HG02885 (cell line): ENCODE data around the gene GRAMD2A.
"Not testable (repeated sequence)": the region's sequence is repeated elsewhere in the genome, so short reads cannot be mapped to it uniquely, and the experiment has no call there.

Experiments used
- ATAC-seq: cut with Tn5 transposase; IDR thresholded peaks from one replicate; pipeline ENCODE4 v1.9.1; 2021; ENCODE audit warnings: mild to moderate bottlenecking; ENCODE audit not compliant: unreplicated experiment, poor library complexity

Gene GRAMD2A

GRCh38 chr15:72192416-72192815 lies 5.2 kb downstream of the GRAMD2A start:
- no peak for ATAC-seq

- no peak for ATAC-seq
Measured at GRCh38 chr15:72189250-72189902, 8.2 kb downstream of the GRAMD2A start.

DNA sequence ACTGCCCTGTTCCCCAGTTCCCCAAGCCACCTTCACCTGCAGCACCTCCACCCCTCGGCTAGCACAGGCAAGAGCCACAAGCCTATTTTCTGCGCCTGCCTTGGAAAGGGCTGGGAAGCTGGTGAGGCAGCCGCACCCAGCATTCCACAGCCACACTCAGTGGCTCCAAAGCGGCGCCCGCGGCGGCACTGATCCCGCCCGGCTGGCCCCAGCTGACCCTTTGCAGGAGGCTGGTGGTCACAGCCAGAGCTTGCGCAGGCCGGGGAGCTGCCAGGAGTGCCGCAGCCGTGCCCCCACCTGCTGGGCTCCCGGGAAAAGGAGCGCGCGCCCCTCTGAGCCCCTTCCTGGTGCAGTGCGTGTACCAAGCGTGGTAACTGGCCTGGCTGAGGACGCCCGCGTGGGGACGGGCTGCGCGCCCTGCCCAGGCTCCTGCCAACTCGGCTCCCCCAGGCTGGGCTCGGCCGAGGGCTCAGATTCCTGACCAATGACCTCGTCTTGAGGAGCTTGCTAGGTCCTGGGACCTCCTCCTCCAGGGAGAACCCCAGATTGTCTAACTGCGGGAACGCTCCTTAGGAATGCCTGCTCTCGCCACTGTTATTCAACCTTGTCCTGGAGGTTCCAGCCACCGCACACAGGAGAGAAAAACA lies 13.3 kb downstream of the GRAMD2A start:
- ATAC-seq = no peak

DNA sequence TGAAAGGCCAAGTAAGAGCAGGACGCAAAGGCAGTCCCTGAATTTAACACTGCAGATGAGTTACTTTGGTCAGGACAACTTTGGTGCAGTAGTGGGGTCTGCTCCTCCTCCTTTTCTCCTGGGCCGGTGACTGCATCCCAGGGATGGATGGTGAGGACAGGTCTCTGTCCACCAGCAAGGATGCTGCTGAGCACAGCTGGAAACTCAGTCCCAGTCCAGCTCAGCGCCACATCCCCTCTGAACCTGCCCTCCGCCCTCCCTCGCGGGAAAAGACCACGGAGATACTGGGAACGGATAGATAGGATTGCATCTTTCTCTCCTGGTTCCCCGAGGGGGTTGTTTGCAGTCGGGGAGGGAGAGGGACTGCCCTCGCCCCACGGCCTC lies 13.8 kb downstream of the GRAMD2A start:
- no peak for ATAC-seq

- ATAC-seq = no peak
Measured at GRCh38 chr15:72182673-72183072, 14.9 kb downstream of the GRAMD2A start.

GRCh38 chr15:72182244-72182643 lies 15.3 kb downstream of the GRAMD2A start:
- no peak for ATAC-seq

DNA sequence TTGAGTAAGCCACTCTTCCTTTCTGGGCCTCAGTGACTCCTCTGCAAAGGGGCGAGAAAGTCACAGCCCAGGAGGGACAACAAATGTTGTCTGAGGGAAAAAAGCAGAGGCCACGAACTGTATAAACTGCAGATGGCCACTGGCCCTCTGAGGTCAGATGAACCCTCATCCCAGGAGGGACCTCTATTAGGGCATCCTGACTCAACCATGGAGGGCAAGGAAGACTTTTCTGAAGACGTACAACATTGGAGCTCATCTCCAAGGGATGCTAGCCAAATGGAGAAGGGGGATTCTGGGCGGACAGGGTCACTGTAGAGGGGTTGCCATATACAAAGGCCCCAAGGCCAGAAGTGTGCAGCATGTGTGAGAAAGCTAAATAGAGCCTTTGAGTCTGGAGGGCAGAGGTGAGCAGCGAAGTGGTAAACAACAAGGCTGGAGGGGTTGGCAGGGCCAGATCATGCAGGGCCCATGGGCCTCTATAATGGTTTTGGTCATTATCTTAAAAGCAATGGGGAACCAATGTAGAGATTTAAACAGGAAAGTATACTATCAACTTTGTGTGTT lies 16.7 kb downstream of the GRAMD2A start:
- no peak for ATAC-seq

GRCh38 chr15:72179950-72180581 lies 17.5 kb downstream of the GRAMD2A start:
- no peak for ATAC-seq

DNA sequence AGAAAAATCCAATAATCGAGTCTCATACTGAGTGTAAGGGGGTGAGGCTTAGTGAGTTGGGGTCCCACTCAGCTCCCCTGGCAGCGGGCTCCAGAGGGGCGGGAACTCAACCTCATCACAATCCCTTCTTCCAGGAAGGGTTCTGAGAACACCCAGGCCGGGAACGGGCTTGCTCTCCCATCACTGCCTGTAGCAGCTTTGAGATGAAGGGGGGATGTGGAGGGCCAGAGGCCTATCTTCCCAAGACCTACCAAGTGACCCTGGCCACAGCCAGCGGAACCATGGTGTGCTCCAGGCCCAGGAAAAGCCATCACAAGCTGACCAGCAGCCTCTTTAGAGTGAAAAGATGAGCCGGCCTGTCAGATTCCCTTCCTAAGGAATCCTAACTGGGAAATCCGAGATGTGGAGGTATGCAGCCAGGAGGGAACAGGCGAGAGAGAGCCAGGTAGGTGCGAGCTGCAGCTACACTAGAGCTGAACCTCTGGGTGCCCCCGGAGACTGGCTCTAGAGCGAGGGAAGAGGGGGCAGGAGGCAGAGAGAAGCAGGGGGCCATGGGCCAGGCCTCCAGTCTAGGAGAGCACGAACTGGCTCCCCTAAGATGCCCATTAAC lies 18.5 kb downstream of the GRAMD2A start:
- ATAC-seq = no peak

DNA sequence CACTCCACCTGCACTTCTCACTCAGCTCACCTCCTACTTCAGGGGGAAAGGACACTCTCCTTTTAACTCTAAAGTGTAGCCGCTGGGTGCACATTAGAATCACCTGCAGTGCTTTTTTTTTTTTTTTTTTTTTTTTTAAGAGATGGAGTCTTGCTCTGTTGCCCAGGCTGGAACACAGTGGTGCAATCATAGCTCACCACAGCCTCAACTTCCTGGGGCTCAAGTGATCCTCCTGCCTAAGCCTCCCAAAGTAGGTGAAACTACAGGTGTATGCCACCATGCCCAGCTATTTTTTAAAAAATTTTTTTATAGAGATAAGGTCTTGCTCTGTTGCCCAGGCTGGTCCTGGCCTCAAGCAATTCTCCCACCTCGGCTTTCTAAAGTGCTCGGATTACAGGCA lies 20.8 kb downstream of the GRAMD2A start:
- no peak for ATAC-seq

GRCh38 chr15:72176159-72176558 lies 21.4 kb downstream of the GRAMD2A start:
- no peak for ATAC-seq

DNA sequence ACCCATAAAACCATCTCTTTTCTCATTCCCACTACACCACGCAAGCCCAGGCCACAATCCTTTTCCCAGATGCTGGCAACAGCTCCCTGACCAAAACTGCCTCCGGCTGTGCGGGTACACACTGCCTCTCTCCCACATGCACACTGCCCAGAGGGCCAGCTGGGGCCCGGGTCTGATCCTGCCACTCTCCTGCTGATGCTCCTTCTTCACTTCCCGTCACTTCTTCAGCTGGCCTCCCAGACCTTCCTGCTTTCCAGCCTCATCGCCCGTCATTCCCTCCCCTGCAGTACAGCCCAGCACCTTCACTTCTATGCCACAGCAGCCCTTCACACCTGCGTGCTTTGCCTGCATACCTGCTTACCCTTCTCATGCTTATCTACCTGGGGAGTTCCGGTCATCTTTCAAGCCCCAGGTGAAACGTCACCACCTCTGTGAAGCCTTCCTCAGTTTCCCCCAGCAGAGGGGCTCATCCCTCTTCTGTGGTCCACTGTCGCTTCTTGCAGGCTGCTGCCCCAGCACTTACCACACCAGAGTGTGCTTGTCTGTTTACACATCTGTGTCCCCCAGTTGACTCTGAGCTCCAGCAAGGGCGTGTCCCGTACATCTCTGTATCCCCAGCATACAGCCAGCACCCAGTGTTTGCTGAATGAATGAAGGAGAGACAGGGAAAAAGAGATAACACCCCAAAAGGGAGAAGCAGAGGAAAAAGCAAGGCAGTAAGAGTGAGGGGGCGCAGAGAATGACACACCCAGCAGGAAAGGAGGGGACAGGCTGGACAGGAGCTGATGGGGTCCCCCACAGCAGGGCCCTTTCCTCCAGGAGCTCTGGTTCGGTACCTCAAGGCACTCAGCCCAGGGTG lies 22.2 kb downstream of the GRAMD2A start:
- no peak for ATAC-seq

- no peak for ATAC-seq
Measured at GRCh38 chr15:72174551-72175165, 22.9 kb downstream of the GRAMD2A start.

DNA sequence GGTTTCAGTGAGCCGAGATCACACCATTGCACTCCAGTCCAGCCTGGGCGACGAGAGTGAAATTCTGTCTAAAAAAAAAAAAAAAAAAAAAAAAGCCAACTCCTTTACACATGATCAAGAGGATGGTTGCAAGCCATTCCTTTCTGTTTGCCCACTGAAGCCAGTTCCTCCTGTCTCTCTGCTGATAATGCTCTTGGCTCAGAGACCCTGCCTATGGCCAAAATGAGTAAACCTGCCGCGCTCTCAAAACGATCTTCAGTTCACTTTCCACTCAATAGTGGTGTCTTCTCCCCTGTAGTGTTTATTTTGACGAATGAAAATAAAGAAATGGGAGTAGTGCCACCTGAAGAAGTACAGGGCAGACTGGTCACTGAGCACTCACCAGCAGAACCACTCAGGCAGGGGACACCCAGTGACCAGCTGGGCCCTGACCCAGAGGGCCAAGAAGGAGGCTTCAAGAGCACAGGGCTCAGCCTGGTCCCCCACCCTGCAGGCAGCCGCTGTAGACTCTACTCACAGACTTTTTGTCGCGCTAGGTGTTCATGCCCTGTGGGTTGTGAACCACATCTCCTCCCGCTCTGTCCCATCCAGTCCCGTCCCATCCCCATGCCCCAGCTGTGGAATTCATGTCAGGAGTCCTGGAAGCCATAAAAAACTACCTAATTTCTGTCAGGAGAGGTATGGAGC lies 23.6 kb downstream of the GRAMD2A start:
- no peak for ATAC-seq

DNA sequence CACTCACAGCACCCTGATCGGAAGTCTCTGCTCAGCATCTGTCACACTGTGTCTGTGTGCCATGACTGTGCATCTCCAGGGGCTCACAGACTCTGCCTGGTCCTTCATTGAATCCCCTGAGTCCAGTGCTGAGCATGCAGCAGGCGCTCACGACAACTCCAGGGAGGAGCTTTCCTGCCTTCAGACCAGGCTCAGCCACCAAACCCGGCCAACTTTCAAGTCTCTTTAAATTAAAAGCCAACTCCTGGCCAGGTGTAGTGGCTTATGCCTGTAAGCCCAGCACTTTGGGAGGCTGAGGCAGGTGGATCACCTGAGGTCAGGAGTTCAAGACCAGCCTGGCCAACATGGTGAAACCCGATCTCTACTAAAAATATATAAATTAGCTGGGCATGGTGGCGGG lies 24.2 kb downstream of the GRAMD2A start:
- no peak for ATAC-seq

GRCh38 chr15:72172796-72173195 lies 24.8 kb downstream of the GRAMD2A start:
- ATAC-seq = no peak

DNA sequence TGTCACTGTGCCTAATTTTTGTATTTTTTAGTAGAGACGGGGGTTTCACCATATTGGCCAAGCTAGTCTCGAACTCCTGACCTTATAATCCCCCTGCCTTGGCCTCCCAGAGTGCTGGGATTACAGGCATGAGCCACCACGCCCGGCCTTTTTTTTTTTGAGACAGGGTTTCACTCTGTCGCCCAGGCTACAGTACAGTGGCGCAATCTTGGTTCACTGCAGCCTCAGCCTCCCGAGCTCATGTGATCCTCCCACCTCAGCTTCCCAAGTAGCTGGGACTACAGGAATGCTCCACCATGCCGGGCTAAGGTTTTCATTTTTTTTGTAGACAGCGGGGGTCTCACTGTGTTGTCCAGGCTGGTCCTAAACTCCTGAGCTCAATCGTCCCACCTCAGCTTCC lies 25.6 kb downstream of the GRAMD2A start:
- not testable (repeated sequence) for ATAC-seq

GRCh38 chr15:72170691-72171090 lies 26.9 kb downstream of the GRAMD2A start:
- no peak for ATAC-seq

DNA sequence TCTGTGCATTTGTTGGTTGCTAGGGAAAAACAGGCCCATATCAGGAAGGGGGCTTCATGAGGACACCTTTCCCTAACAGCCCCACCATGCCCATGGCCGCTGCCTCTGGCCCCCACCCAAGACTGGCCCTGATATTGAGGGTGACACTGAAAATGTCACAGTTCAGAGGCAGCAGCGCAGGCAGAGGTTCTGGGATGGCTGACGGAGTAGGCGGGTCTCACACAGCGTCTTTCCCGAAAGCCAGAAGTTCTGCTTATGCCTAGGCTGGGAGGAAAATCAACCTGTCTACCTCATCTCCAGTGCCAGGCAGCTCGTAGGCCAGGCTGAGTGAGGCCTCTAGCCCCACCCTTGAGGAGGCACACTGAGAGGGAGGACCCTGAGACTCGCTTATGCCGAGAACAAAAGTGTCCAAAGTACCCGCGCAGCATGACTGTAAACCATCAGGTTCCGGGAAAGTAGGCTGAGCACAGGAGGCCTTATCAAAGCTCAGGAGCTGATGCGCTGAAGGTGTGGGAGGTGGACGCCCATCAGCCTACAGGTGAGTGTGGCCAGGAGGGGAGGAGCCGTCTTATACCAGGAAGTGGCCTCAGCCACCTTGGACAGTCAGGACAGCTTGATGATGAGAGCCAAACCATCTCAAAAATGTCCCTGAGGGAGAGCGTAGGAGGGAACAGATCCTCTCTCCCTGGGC lies 27.5 kb downstream of the GRAMD2A start:
- no peak for ATAC-seq
